Left forelimb (tissue), 1 donor: Measurements from ENCODE around the gene GRK5.
"Not testable (repeated sequence)": the region's sequence is repeated elsewhere in the genome, so short reads cannot be mapped to it uniquely, and the experiment has no call there.

Experiments
- DNase-seq: peaks from one replicate; pipeline ENCODE4 v3.0.0-alpha.2; 2018; ENCODE audit warnings: low spot score

GRK5 gene

GRCh38 chr10:119422682-119423509 is 215.5 kb downstream of the GRK5 start:
- no peak for DNase-seq

- DNase-seq, result no peak
These were observed 216.3 kb downstream of the GRK5 start for GRCh38 chr10:119423510-119424257.

DNA sequence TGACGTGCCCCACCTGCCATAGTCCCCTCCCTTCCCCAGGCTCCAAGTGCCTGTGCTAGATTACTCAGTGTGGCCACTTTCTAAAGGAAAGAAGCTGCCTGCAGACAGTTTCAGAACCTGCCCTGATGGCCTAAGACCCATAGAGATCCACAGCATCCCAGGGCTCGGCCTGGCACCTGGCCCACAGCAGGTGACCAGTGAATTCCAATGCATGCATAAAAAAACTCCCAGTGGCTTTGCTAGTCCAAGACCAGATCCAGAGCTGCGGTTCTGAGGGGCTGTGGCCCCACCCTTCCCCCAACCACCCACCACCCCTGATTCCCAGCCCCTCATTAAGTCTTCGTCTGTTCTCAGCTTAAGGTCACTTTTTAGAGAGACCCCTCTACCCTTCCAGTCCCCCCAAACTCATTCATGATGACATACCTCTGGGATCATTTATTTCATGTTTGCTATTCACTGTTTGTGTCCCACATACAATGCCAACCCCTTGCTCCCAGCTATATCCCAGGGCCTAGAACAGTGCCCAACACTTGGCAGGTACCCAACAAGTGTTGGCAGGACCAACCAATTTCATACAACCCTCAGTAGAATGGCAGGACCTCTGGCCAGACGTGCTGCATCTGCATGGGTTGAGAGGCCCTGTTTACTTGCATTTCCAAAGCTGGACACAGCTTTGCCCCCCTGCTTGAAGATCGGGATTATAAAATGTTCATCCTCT is 217.0 kb downstream of the GRK5 start:
- DNase-seq, result no peak

DNA sequence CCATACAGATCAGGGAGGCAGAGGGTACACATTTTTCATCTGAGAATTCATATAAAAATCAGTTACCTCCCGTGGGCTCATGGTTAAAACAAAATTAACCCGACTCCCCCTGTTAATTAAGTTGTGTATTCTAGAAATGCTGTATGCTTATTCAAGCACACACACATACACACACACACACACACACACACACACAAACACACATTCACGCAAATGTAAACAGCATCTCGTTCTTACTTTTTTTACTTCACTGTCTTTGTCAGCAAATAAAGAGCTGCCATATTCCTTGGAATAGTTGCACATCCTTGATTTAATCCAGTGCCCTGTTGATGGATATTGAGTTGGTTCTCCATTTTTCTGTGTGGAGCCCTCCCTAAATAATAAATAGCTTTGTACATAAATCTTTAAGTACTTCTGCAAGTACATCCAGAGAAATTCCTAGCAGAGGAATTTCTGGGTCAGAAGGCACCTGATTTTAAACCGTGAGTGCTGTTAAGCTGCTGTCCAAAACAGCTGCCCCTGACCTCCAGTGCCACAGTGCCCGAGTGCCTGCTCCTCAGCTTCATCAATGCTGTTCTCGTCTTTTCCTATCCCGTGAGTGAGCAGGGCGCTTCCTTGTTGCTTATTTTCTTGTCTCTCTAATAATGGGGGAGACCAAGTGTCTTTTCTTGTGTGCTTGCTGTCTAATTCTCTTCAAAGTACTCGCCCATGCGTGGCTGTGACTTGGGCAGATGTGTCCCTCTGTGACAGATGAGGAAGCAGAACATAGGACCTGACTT is 217.9 kb downstream of the GRK5 start:
- no peak for DNase-seq

DNA sequence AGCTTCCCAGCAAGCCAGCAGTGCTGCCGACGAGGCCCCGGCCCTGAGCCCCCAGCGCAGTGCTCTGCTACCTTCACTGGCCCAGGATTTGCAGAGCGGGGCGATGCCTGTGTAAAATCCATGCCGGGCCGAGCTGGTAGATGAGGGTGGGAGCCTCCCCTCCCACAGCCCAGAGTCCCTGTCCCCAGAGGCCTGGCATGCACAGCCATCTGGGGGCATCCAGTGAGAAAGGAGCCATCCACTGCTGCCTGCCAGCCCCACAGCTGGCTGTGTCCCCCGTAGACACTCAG is 218.5 kb downstream of the GRK5 start:
- DNase-seq, result no peak

DNA sequence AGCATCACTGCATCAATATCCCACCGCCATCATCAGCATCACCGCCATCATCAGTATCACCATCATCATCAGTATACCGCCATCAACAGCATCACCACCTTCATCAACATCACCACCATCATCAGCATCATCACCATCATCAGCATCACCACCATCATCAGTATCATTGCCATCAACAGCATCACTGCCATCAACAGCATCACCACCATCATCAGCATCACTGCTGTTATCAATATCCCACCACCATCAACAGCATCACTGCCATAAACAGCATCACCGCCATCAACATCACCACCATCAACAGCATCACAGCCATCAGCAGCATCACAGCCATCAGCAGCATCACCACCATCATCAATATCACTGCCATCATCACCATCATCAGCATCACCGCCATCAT is 219.3 kb downstream of the GRK5 start:
- DNase-seq, result no peak

DNA sequence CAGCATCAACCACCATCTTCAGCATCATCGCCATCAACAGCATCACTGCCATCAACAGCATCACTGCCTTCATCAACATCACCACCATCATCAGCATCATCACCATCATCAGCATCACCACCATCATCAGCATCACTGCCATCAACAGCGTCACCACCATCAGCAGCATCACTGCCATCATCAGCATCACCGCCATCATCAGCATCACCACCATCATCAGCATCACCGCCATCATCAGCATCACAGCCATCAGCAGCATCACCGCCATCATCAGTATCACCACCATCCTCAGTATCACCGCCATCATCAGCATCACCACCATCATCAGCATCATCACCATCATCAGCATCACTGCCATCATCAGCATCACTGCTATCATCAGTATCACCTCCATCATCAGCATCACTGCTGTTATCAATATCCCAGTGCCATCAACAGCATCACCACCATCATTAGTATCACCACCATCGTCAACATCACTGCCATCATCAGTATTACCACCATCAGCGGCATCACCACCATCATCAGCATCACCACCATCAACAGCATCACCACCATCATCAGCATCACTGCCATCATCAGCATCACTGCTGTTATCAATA is 220.0 kb downstream of the GRK5 start:
- no peak for DNase-seq

- DNase-seq, result no peak
These were observed 221.4 kb downstream of the GRK5 start for GRCh38 chr10:119428789-119429188.

DNA sequence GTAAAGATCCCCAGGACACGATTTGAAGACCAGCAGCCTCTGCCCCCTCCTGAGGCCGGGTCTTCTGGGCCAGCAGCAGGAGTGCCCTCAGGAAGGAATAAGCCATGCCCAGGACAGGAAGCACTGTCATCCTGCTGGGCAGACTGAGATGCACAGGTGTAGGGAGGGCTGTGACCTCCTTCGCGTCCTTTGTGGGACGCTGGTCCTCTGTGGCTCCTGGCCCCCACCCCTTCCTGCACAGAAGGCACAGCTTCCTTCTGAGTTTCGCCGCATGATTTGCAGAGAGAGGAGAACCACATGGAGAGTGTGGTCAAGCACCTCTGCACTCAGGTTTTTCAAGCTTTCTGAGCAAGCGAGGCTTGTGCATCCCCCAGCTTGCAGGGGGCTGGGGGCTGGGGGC is 222.4 kb downstream of the GRK5 start:
- no peak for DNase-seq

- DNase-seq, result no peak
These were observed 223.8 kb downstream of the GRK5 start for GRCh38 chr10:119431034-119431772.

DNA sequence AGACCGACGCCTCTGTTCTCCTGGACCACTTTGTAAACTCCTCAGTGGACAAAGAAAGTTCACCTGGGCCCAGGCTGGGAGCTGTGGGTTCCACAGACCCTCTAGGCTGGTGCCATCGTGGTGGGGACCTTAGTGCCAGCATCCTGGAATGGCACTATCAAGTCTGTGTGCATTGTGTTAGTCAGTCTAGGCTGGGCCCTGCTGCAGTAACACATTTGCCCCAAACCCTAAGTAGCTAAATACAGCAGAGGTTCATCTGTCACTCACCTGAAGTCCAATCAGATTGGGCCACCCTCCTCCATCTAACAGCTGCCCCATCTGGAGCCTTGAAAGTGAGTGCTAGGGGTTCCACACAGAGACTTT is 224.4 kb downstream of the GRK5 start:
- no peak for DNase-seq

- not testable (repeated sequence) for DNase-seq
These were observed 227.6 kb downstream of the GRK5 start for GRCh38 chr10:119434942-119435341.

DNA sequence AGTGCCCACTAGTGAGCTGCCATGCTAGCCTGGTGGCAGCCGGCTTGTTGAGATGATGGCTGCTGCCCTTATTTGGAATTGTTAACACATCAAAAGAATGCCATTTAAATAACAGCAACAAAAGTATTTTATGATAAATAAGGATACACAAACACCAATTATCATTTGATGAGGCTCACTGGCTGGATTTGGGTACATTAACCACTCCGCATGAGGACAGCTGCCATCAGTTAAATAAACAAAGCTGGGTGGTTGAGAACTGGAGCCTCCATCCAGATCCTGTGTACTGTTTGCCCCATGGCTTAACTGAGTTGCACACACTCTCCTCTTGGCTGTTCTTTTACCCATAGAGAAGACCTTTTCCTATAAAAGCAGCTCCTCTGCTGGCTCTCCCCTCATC is 231.3 kb downstream of the GRK5 start:
- DNase-seq, result no peak

GRCh38 chr10:119439922-119440321 is 232.6 kb downstream of the GRK5 start:
- no peak for DNase-seq

DNA sequence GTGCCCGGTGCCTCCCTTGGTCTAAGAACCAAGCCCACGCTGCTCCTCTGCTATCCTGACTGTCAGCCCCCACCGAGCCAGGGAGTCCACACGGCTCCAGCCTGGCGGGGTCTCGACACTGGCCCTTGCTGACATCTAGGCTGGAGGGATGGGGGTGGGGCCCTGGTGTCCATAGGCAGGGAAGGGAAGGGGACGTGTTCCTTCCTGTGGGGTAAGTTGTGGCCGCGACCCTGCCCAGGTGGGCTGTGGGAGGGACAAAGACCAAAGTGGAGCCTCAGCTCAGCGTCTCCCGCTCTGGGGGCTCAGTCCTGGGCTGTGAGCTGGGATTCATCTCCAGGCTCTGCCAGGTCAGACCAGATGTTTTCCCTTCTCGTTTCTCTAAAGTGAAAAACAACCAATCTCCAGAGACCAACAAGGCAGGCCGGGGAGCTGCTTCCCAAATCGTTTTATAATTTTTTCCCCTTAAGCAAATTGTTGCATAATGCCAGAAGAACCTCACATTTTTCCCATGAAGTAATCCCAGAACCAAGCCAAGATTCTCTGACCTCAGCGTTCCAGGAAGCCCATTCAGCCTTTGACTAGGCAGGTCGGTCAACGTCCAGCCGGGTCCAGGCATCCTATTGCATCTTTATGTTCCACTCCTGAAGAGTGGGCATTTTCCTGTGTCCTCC is 233.9 kb downstream of the GRK5 start:
- no peak for DNase-seq

GRCh38 chr10:119441921-119442757 is 234.8 kb downstream of the GRK5 start:
- no peak for DNase-seq

- DNase-seq, result no peak
These were observed 235.3 kb downstream of the GRK5 start for GRCh38 chr10:119442758-119443060.

- no peak for DNase-seq
These were observed 236.1 kb downstream of the GRK5 start for GRCh38 chr10:119443441-119443840.

DNA sequence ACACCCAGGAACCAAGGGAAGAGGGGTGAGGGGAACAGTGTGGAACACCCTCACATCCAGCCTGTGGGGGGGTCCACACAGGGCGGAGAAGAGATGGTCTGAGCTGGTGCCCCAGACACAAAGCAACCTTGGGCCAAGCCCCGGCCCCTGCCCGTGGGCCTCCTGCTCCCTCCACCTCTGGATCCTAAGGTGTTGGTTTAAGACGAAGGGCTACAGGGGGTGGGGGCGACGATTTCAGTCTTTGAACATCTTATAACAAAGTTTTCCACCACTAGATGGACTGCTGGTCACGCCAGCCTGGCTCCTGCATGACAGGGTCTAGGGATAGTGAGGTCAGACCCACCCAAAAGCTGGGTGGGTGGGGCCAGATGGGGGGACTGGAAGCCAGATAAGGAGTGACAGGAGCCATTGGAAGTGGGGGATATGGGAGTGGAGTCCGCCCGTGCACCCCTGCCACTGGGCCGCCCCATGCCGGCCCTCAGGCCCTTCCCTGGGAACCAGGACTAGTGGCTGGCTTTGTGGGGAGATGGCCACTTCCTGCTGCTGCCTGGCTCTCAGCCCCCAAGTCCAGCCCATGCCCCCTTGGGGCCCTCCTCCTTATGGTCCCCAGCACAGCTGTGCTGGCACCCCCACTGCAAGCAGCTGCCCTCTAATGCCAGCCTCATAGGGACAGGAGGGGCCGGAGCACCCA is 236.7 kb downstream of the GRK5 start:
- DNase-seq, result no peak
